HepG2 (cell line): ENCODE results near the gene CDH1. TPM values are rescaled to one million over a fixed set of nuclear protein-coding genes. Genes with fewer than 3 reads are reported as not detected.

Source experiments
- ATAC-seq: fragments of 200-7000 bp; cut with Tn5 transposase; 3 replicates; pipeline ENCODE4 v1.9.1; 2020; ENCODE audit warnings: mild to moderate bottlenecking, moderate library complexity
- BruUV-seq: library from RNA; stranded (reverse); fragments of 400-500 nt; replicated peaks from 2 replicates; lab custom pipeline; 2021; lab: Mats Ljungman, UMichigan
- CTCF ChIA-PET: fragments of 300-600 bp; formaldehyde crosslinking; extraction: SDS; loops from one replicate; lab custom pipeline; 2021; ENCODE audit warnings: low total read pairs, inconsistent platforms, low intra/inter-chr PET ratio; lab: Yijun Ruan, JAX
- POLR2A ChIA-PET: fragments of 350-600 bp; sonication (Branson Sonifier 250); formaldehyde crosslinking; loops from one replicate; lab custom pipeline; 2020; ENCODE audit warnings: antibody characterized with exemption, inconsistent platforms; lab: Yijun Ruan, JAX
- DNase-seq: peaks from one replicate; pipeline ENCODE4 v3.0.0-alpha.2; 2015; ENCODE audit warnings: low spot score
- FAIRE-seq: peaks from 3 replicates; lab custom pipeline; 2011; peaks lifted over from hg19 to GRCh38; lab: Jason Lieb, UNC
- H2AFZ ChIP-seq: one replicate; pipeline ENCODE4 v1.6.1; 2011; ENCODE audit warnings: low read length, inconsistent platforms
- H3K27ac ChIP-seq: fragments of 300-600 bp; 3 replicates; pipeline ENCODE4 v1.8.0; 2011; ENCODE audit warnings: mixed run types, mild to moderate bottlenecking, mixed read lengths, low read length, inconsistent platforms; ENCODE audit not compliant: insufficient read depth; ENCODE audit errors: extremely low read length
- H3K27me3 ChIP-seq, 2 experiments: fragments of 200-600 bp in 1 of 2; 2 replicates in 1 of 2; 3 replicates in 1 of 2; pipeline versions ENCODE4 v1.6.0 to v1.8.0; 2011; ENCODE audit warnings: low read length in 2 of 2, mild to moderate bottlenecking in 2 of 2, moderate library complexity in 2 of 2, inconsistent platforms in 1 of 2; ENCODE audit not compliant: insufficient read depth in 2 of 2, control insufficient read depth in 1 of 2
- H3K36me3 ChIP-seq, 2 experiments: fragments of 200-600 bp in 1 of 2; replicated peaks in 1 of 2; 2 replicates in 1 of 2; 3 replicates in 1 of 2; pipeline versions ENCODE4 v1.5.1 to v1.8.0; 2011; ENCODE audit warnings: low read length in 2 of 2, inconsistent platforms in 1 of 2; ENCODE audit not compliant: insufficient read depth in 2 of 2, control insufficient read depth in 1 of 2
- H3K4me1 ChIP-seq: 2 replicates; pipeline ENCODE4 v1.5.1; 2012; ENCODE audit warnings: low read length, inconsistent platforms; ENCODE audit not compliant: insufficient read depth
- H3K4me2 ChIP-seq: 2 replicates; pipeline ENCODE4 v1.6.0; 2011; ENCODE audit warnings: low read depth, low read length, inconsistent platforms
- H3K4me3 ChIP-seq, 3 experiments: fragments of 200-600 bp in 1 of 3; sonication (generic), shearing (Covaris generic) in 1 of 3; replicated peaks in 1 of 3; 2 replicates each; pipeline ENCODE4 v1.5.1; 2011 to 2016; ENCODE audit warnings: low read length in 3 of 3, inconsistent platforms in 2 of 3, low read depth in 2 of 3, mild to moderate bottlenecking in 2 of 3, control low read depth in 1 of 3, mixed read lengths in 1 of 3; ENCODE audit not compliant: insufficient read depth in 1 of 3
- H3K79me2 ChIP-seq: one replicate; pipeline ENCODE4 v1.6.1; 2011; ENCODE audit warnings: low read length, inconsistent platforms; ENCODE audit not compliant: insufficient read depth
- H3K9ac ChIP-seq: 2 replicates; pipeline ENCODE4 v1.6.0; 2011; ENCODE audit warnings: mild to moderate bottlenecking, low read depth, low read length, inconsistent platforms; ENCODE audit not compliant: insufficient read depth
- H3K9me3 ChIP-seq: 2 replicates; pipeline ENCODE4 v1.5.1; 2012; ENCODE audit warnings: mild to moderate bottlenecking, low read length
- H4K20me1 ChIP-seq: 2 replicates; pipeline ENCODE4 v1.6.0; 2011; ENCODE audit warnings: inconsistent platforms, mild to moderate bottlenecking, low read length, moderate library complexity; ENCODE audit not compliant: insufficient read depth
- HDAC2 ChIP-seq: sonication (generic); formaldehyde crosslinking; IDR thresholded peaks from 2 replicates; pipeline ENCODE4 v1.4.0; 2020; ENCODE audit warnings: missing genetic modification reagents
- HMGXB3 ChIP-seq: sonication (generic); formaldehyde crosslinking; IDR thresholded peaks from 2 replicates; pipeline ENCODE4 v1.4.0; 2020; ENCODE audit warnings: missing genetic modification reagents, borderline replicate concordance
- IRX3 ChIP-seq: sonication (generic); formaldehyde crosslinking; IDR thresholded peaks from 2 replicates; pipeline ENCODE4 v1.8.1; 2023; ENCODE audit warnings: mild to moderate bottlenecking, low read depth, missing genetic modification reagents, borderline replicate concordance
- NRL ChIP-seq: sonication (generic); formaldehyde crosslinking; IDR thresholded peaks from 2 replicates; pipeline ENCODE4 v1.5.0; 2020; ENCODE audit warnings: missing genetic modification reagents, mild to moderate bottlenecking, moderate library complexity, borderline replicate concordance
- PITX1 ChIP-seq: sonication (generic); formaldehyde crosslinking; IDR thresholded peaks from 2 replicates; pipeline ENCODE4 v1.5.1; 2020; ENCODE audit warnings: mild to moderate bottlenecking, missing genetic modification reagents
- RFX5 ChIP-seq: IDR thresholded peaks from 2 replicates; pipeline ENCODE4 v1.6.1; 2011; ENCODE audit warnings: low read depth, low read length, improper control_type of control experiment
- SALL2 ChIP-seq: sonication (generic); formaldehyde crosslinking; IDR thresholded peaks from 2 replicates; pipeline ENCODE4 v1.8.1; 2023; ENCODE audit warnings: mild to moderate bottlenecking, missing genetic modification reagents, inconsistent platforms
- ZIK1 ChIP-seq: sonication (generic); formaldehyde crosslinking; IDR thresholded peaks from 2 replicates; pipeline ENCODE4 v1.5.0; 2020; ENCODE audit warnings: mild to moderate bottlenecking, low read depth, missing genetic modification reagents, borderline replicate concordance
- ZNF205 ChIP-seq: IDR thresholded peaks from 2 replicates; pipeline ENCODE4 v1.6.1; 2018; ENCODE audit warnings: missing biosample characterization, missing genetic modification reagents
- ZNF230 ChIP-seq: sonication (generic); formaldehyde crosslinking; IDR thresholded peaks from 2 replicates; pipeline ENCODE4 v1.4.0; 2020; ENCODE audit warnings: mild to moderate bottlenecking, missing genetic modification reagents
- ZNF652 ChIP-seq: IDR thresholded peaks from 2 replicates; pipeline ENCODE4 v1.6.1; 2016; ENCODE audit warnings: low read depth, borderline replicate concordance
- ZNF766 ChIP-seq: sonication (generic); formaldehyde crosslinking; IDR thresholded peaks from 2 replicates; pipeline ENCODE4 v1.5.0; 2020; ENCODE audit warnings: missing genetic modification reagents, borderline replicate concordance
- WGBS: methylation state at CpG from one replicate; pipeline ENCODE4 v1.1.6; 2017; ENCODE audit warnings: low lambda C conversion rate; 5-methylcytosine and 5-hydroxymethylcytosine counted together
- in situ Hi-C: cut with HindIII; loops from 2 replicates; pipeline ENCODE4 v1.10.0; 2017; ENCODE audit warnings: low pct_unique_long_range_greater_than_20kb; ENCODE audit not compliant: extremely low pct_ligation_motif_present
- intact Hi-C: fragments of 100-400 bp; cut with micrococcal nuclease; formaldehyde crosslinking; loops from one replicate; pipeline ENCODE4 v1.10.0; 2022; ENCODE audit not compliant: unreplicated experiment
- polyA plus RNA-seq, 8 experiments: library from polyadenylated mRNA; depleted of rRNA in 3 of 8; stranded (reverse) in 7 of 8; unstranded in 1 of 8; fragments of >200 nt; fragmentation: Illumina TruSeq in 4 of 8; extraction: Trizol in 4 of 8; gene quantifications; 2 replicates each; pipeline versions ENCODE4 v1.2.1 to v1.2.3, GENCODE V29; 2011 to 2016; ENCODE audit warnings: low read depth in 4 of 8, missing spikeins in 1 of 8, mixed read lengths in 1 of 8; ENCODE audit not compliant: insufficient read depth in 1 of 8
- total RNA-seq, 5 experiments: library from RNA; depleted of rRNA; stranded (reverse); fragments of >200 nt; fragmentation: Illumina TruSeq; extraction: Trizol; gene quantifications; 2 replicates each; pipeline ENCODE4 v1.2.3, GENCODE V29; 2016; ENCODE audit warnings: low read depth in 1 of 5
- TF ChIP-seq, protein P1 (sequence below): IDR thresholded peaks from 2 replicates; pipeline ENCODE4 v1.6.1; 2018; ENCODE audit warnings: missing genetic modification reagents
- TF ChIP-seq, protein P2 (sequence below): sonication (generic); formaldehyde crosslinking; IDR thresholded peaks from 2 replicates; pipeline ENCODE4 v1.4.0; 2020; ENCODE audit warnings: missing genetic modification reagents, borderline replicate concordance

CDH1 gene
- total and polyA plus RNA-seq, 2 of the 13 experiments (the other 11 are each of a cell fraction or from before 2014, with no cell fraction given) = 0.95 to 9.8 TPM

- ATAC-seq = peak; percentile 84
- WGBS = 28% methylated on average over 13 of the region's 15 CpGs
- H3K9me3 ChIP-seq = no peaks in the 10 kb centered on the region
- H3K9ac ChIP-seq = no peak overlapping the region
- no TSS peak for BruUV-seq
- no peaks in the 10 kb centered on the region for H3K36me3 ChIP-seq
- H4K20me1 ChIP-seq = no peaks in the 10 kb centered on the region
- peak; percentile 97 for FAIRE-seq
- no peaks in the 10 kb centered on the region for H3K79me2 ChIP-seq
- no peak overlapping the region for H3K4me3 ChIP-seq
- peaks cover 40% of the 10 kb centered on the region for H3K4me1 ChIP-seq
- peaks cover 0 to 23% of the 10 kb centered on the region in 2 experiments; a peak in 3 of 5 replicates for H3K27me3 ChIP-seq
- intact Hi-C loops = loop anchor here (1.0 to 2.0 kb wide), 5 partner anchors 40 to 176 kb away; partner anchors contain the start of gene TANGO6
- no peak overlapping the region; the same call in 1 of the 2 replicates for H3K4me2 ChIP-seq
- peak; percentile 89 for DNase-seq
- POLR2A ChIA-PET = no interaction called here
- no peak overlapping the region for H3K27ac ChIP-seq
- H2AFZ ChIP-seq = no peak overlapping the region
- in situ Hi-C loops = loop anchor here (5.0 to 25.0 kb wide), 2 partner anchors 98 to 408 kb away; partner anchors contain the start of gene HAS3
- CTCF ChIA-PET = interaction anchor here (0.7 to 1.9 kb wide), 7 partner anchors 74 to 420 kb away, joined by 3 to 94 read pairs (median 4); partner anchors contain the start of gene TANGO6
- TF ChIP-seq ZNF230 (CRISPR knock-in tag) (peak; percentile 76; the same call in 1 of the 2 replicates), HMGXB3 (peak; percentile 83; the same call in 1 of the 2 replicates), RFX5 (no peak), PITX1 (CRISPR knock-in tag) (peak; percentile 38; the same call in 1 of the 2 replicates), ZIK1 (no peak), ZNF652 (CRISPR knock-in tag) (peak; percentile 68; the same call in 1 of the 2 replicates), NRL (peak; percentile 79; the same call in 1 of the 2 replicates), ZNF766 (CRISPR knock-in tag) (0 out of 2 replicates have a peak, but pooled peaks have one; percentile 52), ZNF205 (peak; percentile 74; the same call in 1 of the 2 replicates), SALL2 (CRISPR knock-in tag) (no peak), HDAC2 (CRISPR knock-in tag) (peak; percentile 53), IRX3 (no peak)
- TF ChIP-seq, protein P1, sequence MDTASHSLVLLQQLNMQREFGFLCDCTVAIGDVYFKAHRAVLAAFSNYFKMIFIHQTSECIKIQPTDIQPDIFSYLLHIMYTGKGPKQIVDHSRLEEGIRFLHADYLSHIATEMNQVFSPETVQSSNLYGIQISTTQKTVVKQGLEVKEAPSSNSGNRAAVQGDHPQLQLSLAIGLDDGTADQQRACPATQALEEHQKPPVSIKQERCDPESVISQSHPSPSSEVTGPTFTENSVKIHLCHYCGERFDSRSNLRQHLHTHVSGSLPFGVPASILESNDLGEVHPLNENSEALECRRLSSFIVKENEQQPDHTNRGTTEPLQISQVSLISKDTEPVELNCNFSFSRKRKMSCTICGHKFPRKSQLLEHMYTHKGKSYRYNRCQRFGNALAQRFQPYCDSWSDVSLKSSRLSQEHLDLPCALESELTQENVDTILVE (CRISPR knock-in tag) = 0 out of 2 replicates have a peak, but pooled peaks have one; percentile 73
- TF ChIP-seq, protein P2, sequence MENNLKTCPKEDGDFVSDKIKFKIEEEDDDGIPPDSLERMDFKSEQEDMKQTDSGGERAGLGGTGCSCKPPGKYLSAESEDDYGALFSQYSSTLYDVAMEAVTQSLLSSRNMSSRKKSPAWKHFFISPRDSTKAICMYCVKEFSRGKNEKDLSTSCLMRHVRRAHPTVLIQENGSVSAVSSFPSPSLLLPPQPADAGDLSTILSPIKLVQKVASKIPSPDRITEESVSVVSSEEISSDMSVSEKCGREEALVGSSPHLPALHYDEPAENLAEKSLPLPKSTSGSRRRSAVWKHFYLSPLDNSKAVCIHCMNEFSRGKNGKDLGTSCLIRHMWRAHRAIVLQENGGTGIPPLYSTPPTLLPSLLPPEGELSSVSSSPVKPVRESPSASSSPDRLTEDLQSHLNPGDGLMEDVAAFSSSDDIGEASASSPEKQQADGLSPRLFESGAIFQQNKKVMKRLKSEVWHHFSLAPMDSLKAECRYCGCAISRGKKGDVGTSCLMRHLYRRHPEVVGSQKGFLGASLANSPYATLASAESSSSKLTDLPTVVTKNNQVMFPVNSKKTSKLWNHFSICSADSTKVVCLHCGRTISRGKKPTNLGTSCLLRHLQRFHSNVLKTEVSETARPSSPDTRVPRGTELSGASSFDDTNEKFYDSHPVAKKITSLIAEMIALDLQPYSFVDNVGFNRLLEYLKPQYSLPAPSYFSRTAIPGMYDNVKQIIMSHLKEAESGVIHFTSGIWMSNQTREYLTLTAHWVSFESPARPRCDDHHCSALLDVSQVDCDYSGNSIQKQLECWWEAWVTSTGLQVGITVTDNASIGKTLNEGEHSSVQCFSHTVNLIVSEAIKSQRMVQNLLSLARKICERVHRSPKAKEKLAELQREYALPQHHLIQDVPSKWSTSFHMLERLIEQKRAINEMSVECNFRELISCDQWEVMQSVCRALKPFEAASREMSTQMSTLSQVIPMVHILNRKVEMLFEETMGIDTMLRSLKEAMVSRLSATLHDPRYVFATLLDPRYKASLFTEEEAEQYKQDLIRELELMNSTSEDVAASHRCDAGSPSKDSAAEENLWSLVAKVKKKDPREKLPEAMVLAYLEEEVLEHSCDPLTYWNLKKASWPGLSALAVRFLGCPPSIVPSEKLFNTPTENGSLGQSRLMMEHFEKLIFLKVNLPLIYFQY (CRISPR knock-in tag) = 0 out of 2 replicates have a peak, but pooled peaks have one; percentile 34
Observed at GRCh38 chr16:68704232-68704867, 32.7 kb upstream of the CDH1 start.
